K562 (cell line): ENCODE results near the gene OOSP1. TPM values are rescaled to one million over a fixed set of nuclear protein-coding genes. Genes with fewer than 3 reads are reported as not detected.

Source experiments
- ATF3 ChIP-seq, 2 experiments: fragments of 450-650 bp in 1 of 2; sonication (generic) in 1 of 2; formaldehyde crosslinking in 1 of 2; IDR thresholded peaks in 1 of 2; conservative IDR thresholded peaks in 1 of 2; 2 replicates each; pipeline versions ENCODE4 v1.6.1 to v1.8.1; 2016 to 2023; ENCODE audit warnings: mild to moderate bottlenecking in 2 of 2, moderate library complexity in 2 of 2, inconsistent platforms in 1 of 2, missing genetic modification reagents in 1 of 2
- CREBBP ChIP-seq: IDR thresholded peaks from one replicate; pipeline ENCODE4 v1.6.1; 2012; ENCODE audit warnings: low read depth, mild to moderate bottlenecking, control low read depth, inconsistent platforms, low read length
- DLX4 ChIP-seq: fragments of 250-450 bp; sonication (Bioruptor Pico); IDR thresholded peaks from 2 replicates; pipeline ENCODE4 v1.6.1; 2021; ENCODE audit warnings: mild to moderate bottlenecking
- E2F4 ChIP-seq: sonication (generic); formaldehyde crosslinking; IDR thresholded peaks from 2 replicates; pipeline ENCODE4 v1.8.0; 2022; ENCODE audit warnings: mild to moderate bottlenecking, low read depth, missing genetic modification reagents
- FOXJ2 ChIP-seq: fragments of 200-800 bp; sonication (Bioruptor generic); IDR thresholded peaks from 2 replicates; pipeline ENCODE4 v1.6.1; 2016; ENCODE audit warnings: missing genetic modification characterization, missing compliant biosample characterization
- FOXP1 ChIP-seq: sonication (generic); formaldehyde crosslinking; IDR thresholded peaks from 2 replicates; pipeline ENCODE4 v1.8.0; 2022; ENCODE audit warnings: mild to moderate bottlenecking, missing genetic modification reagents
- HNRNPH1 ChIP-seq: fragments of 200-400 bp; formaldehyde crosslinking; optimal IDR thresholded peaks from 2 replicates; pipeline ENCODE3; 2017; ENCODE audit warnings: low read depth, mild to moderate bottlenecking, low read length, moderate library complexity
- KAT2B ChIP-seq: IDR thresholded peaks from one replicate; pipeline ENCODE4 v1.6.1; 2012; ENCODE audit warnings: low read depth, mild to moderate bottlenecking, control low read depth, inconsistent platforms, low read length, moderate library complexity
- MED1 ChIP-seq: sonication (generic); formaldehyde crosslinking; IDR thresholded peaks from 2 replicates; pipeline ENCODE4 v1.8.1; 2023; ENCODE audit warnings: missing genetic modification reagents, borderline replicate concordance
- NFE2 ChIP-seq: IDR thresholded peaks from 2 replicates; pipeline ENCODE4 v1.6.1; 2014; ENCODE audit warnings: antibody characterized with exemption, low read depth
- NKRF ChIP-seq: fragments of 450-650 bp; IDR thresholded peaks from 2 replicates; pipeline ENCODE4 v1.6.1; 2016; ENCODE audit warnings: borderline replicate concordance
- NR2C1 ChIP-seq, 2 experiments: fragments of 450-650 bp; IDR thresholded peaks; 2 replicates each; pipeline ENCODE4 v1.6.1; 2017; ENCODE audit warnings: mild to moderate bottlenecking in 2 of 2, antibody characterized with exemption in 1 of 2, inconsistent platforms in 1 of 2, missing compliant biosample characterization in 1 of 2, missing genetic modification characterization in 1 of 2
- NUFIP1 ChIP-seq: fragments of 450-650 bp; IDR thresholded peaks from 2 replicates; pipeline ENCODE4 v1.6.1; 2018; ENCODE audit not compliant: partially characterized antibody
- SMAD2 ChIP-seq: fragments of 150-350 bp; IDR thresholded peaks from 2 replicates; pipeline ENCODE4 v1.6.1; 2014; ENCODE audit warnings: low read depth, mild to moderate bottlenecking, low read length
- SOX6 ChIP-seq: fragments of 450-650 bp; IDR thresholded peaks from 2 replicates; pipeline ENCODE4 v1.6.1; 2014; ENCODE audit warnings: mild to moderate bottlenecking
- TCF7 ChIP-seq: sonication (generic); IDR thresholded peaks from 2 replicates; pipeline ENCODE4 v1.6.1; 2016; ENCODE audit warnings: antibody characterized with exemption, borderline replicate concordance
- ZBTB49 ChIP-seq: sonication (generic); formaldehyde crosslinking; IDR thresholded peaks from 2 replicates; pipeline ENCODE4 v1.8.0; 2022; ENCODE audit warnings: missing genetic modification reagents, mild to moderate bottlenecking, borderline replicate concordance
- ZEB2 ChIP-seq: fragments of 450-650 bp; IDR thresholded peaks from 2 replicates; pipeline ENCODE4 v1.6.1; 2016
- ZNF12 ChIP-seq: sonication (generic); formaldehyde crosslinking; IDR thresholded peaks from 2 replicates; pipeline ENCODE4 v1.4.0; 2020; ENCODE audit warnings: mild to moderate bottlenecking, missing genetic modification reagents
- ZNF184 ChIP-seq: sonication (generic); formaldehyde crosslinking; IDR thresholded peaks from 2 replicates; pipeline ENCODE4 v1.5.0; 2020; ENCODE audit warnings: missing genetic modification reagents
- ZNF436 ChIP-seq: fragments of 250-450, 450-650 bp; sonication (Bioruptor Pico); formaldehyde crosslinking; IDR thresholded peaks from 2 replicates; pipeline ENCODE4 v1.7.0; 2020; ENCODE audit warnings: mild to moderate bottlenecking
- ZNF668 ChIP-seq: fragments of 250-450 bp; sonication (Bioruptor Pico); IDR thresholded peaks from 2 replicates; pipeline ENCODE4 v1.8.0; 2022; ENCODE audit warnings: mild to moderate bottlenecking, inconsistent platforms
- ZNF707 ChIP-seq: fragments of 250-450 bp; sonication (Bioruptor Pico); conservative IDR thresholded peaks from 2 replicates; pipeline ENCODE4 v1.8.0; 2022; ENCODE audit warnings: inconsistent platforms, mild to moderate bottlenecking, moderate library complexity
- polyA plus RNA-seq, 8 experiments: library from polyadenylated mRNA; depleted of rRNA in 4 of 8; stranded (reverse) in 5 of 8; unstranded in 3 of 8; fragments of >200 nt; fragmentation: Nextera tagmentation in 2 of 8; fragmentation: Illumina TruSeq in 1 of 8; extraction: Ambion mirVana in 2 of 8; extraction: Trizol in 1 of 8; gene quantifications; 2 replicates each; pipeline versions ENCODE4 v1.2.1 to v1.2.3, GENCODE V29; 2011 to 2014; ENCODE audit warnings: inconsistent platforms in 1 of 8, missing spikeins in 1 of 8
- total RNA-seq, 7 experiments: library from RNA; depleted of rRNA in 6 of 7; stranded (reverse); fragments of >200 nt in 6 of 7; fragmentation: Illumina TruSeq in 2 of 7; extraction: Trizol in 2 of 7; gene quantifications; 2 replicates each; pipeline versions ENCODE4 v1.2.1 to v1.2.3, GENCODE V29; 2011 to 2021; ENCODE audit warnings: low replicate concordance in 1 of 7

The OOSP1 gene
- total and polyA plus RNA-seq, 9 of the 15 experiments (the other 6 are each of a cell fraction or from before 2014, with no cell fraction given) = 0.14 to 3.0 (median 0.61) TPM

GRCh38 chr11:59981106-59981770, 43.0 kb downstream of the OOSP1 start (continued):
- TF ChIP-seq ZBTB49 (no peak), ZNF436 (CRISPR knock-in tag) (no peak), ATF3 (IDR thresholded peaks at IDR 0.05) (no peak), ATF3 (CRISPR knock-in tag; conservative IDR thresholded peaks at IDR 0.05) (no peak), ZNF668 (CRISPR knock-in tag) (no peak), MED1 (no peak), NUFIP1 (no peak), ZNF707 (CRISPR knock-in tag) (no peak), ZNF12 (CRISPR knock-in tag) (no peak), SMAD2 (no peak), NKRF (no peak), ZNF184 (CRISPR knock-in tag) (no peak), DLX4 (no peak), KAT2B (no peak), SOX6 (no peak), NR2C1 (IDR thresholded peaks at IDR 0.05) (no peak), NR2C1 (tag; IDR thresholded peaks at IDR 0.05) (no peak), CREBBP (no peak), HNRNPH1 (no peak), E2F4 (CRISPR knock-in tag) (no peak), ZEB2 (no peak), NFE2 (peak; percentile 73), FOXJ2 (tag) (no peak), FOXP1 (CRISPR knock-in tag) (no peak), TCF7 (no peak)
